HL-60 (cell line): ENCODE measurements around the gene KCTD5.
"Not testable (repeated sequence)": the region's sequence is repeated elsewhere in the genome, so short reads cannot be mapped to it uniquely, and the experiment has no call there.

ENCODE experiments used
- CTCF ChIP-seq: IDR thresholded peaks from one replicate; pipeline ENCODE4 v1.5.1; 2011; ENCODE audit warnings: low read length, control low read depth, inconsistent platforms; ENCODE audit not compliant: insufficient read depth
- GABPA ChIP-seq: IDR thresholded peaks from 2 replicates; pipeline ENCODE4 v1.6.1; 2012; ENCODE audit warnings: low read depth
- POLR2AphosphoS5 ChIP-seq: IDR thresholded peaks from 2 replicates; pipeline ENCODE4 v1.6.1; 2012; ENCODE audit warnings: low read depth

GRCh38 chr16:2696601-2697250, 14.4 kb downstream of the KCTD5 start:
- TF ChIP-seq CTCF, POLR2AphosphoS5, GABPA: not testable (repeated sequence)
